GM06990 (cell line): ENCODE data around the gene IGSF10.

Source experiments
- DNase-seq: peaks from one replicate; pipeline ENCODE4 v3.0.0-alpha.2; 2011; ENCODE audit not compliant: insufficient read length; ENCODE audit errors: extremely low read depth
- H3K27me3 ChIP-seq: replicated peaks from 2 replicates; pipeline ENCODE4 v1.6.0; 2011; ENCODE audit warnings: low read length; ENCODE audit not compliant: control insufficient read depth, insufficient read depth
- H3K36me3 ChIP-seq: 2 replicates; pipeline ENCODE4 v1.5.1; 2011; ENCODE audit warnings: low read length; ENCODE audit not compliant: control insufficient read depth, insufficient read depth
- H3K4me3 ChIP-seq: replicated peaks from 2 replicates; pipeline ENCODE4 v1.5.1; 2011; ENCODE audit warnings: low read depth, mild to moderate bottlenecking, control low read depth, low read length
- TF ChIP-seq, protein P1 (sequence below): IDR thresholded peaks from 2 replicates; pipeline ENCODE4 v1.5.1; 2011; ENCODE audit warnings: low read length, control low read depth, mild to moderate bottlenecking, inconsistent platforms; ENCODE audit not compliant: insufficient read depth, poor library complexity, severe bottlenecking

Gene IGSF10

DNA sequence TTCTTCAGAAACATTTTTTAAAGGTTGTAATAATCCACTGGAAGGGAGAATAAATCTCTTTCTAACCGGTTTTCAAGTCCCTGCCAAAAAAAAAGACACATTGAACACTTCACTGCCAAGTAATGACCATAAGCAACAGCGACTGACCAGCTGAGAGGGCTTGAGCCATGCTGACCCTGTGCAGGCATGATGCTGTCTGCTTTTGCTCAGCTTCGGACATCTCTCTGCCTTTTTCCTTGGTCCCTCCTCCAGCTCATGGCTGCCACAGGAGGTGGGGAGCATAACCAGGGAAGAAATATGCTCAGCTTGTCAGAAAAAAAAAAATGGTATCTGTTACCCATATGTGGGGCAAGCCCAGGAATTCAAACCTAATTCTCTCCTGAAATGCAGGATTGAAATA, 1.5 kb downstream of the IGSF10 start:
- no peak overlapping the region for H3K4me3 ChIP-seq
- TF ChIP-seq, protein P1, sequence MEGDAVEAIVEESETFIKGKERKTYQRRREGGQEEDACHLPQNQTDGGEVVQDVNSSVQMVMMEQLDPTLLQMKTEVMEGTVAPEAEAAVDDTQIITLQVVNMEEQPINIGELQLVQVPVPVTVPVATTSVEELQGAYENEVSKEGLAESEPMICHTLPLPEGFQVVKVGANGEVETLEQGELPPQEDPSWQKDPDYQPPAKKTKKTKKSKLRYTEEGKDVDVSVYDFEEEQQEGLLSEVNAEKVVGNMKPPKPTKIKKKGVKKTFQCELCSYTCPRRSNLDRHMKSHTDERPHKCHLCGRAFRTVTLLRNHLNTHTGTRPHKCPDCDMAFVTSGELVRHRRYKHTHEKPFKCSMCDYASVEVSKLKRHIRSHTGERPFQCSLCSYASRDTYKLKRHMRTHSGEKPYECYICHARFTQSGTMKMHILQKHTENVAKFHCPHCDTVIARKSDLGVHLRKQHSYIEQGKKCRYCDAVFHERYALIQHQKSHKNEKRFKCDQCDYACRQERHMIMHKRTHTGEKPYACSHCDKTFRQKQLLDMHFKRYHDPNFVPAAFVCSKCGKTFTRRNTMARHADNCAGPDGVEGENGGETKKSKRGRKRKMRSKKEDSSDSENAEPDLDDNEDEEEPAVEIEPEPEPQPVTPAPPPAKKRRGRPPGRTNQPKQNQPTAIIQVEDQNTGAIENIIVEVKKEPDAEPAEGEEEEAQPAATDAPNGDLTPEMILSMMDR: no peak
- no peaks in the 10 kb centered on the region; the same call in none of the 2 replicates for H3K27me3 ChIP-seq
- DNase-seq: no peak
- no peaks in the 10 kb centered on the region for H3K36me3 ChIP-seq

DNA sequence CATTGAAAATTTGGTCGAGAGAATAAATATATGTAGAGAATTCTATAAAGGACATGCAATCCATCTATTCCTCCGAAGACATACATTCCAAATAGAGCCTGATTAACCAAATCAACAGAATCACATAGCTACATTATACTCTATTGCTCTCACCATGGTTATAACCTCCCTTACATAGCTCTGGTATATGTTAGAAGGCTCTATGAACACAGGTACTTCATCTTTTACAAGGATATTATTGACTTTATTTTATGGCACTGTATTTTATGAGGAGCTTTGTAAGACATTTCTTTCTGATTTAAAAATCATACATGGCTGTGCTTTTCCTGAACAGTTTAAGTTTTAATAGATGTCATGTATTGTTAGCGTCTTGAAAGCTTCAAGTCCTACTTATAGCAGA, 4.8 kb downstream of the IGSF10 start:
- no peak for DNase-seq
- TF ChIP-seq, protein P1: no peak
- Histone ChIP-seq H3K36me3 (no peaks in the 10 kb centered on the region), H3K27me3 (no peaks in the 10 kb centered on the region; the same call in none of the 2 replicates), H3K4me3 (no peak overlapping the region)

DNA sequence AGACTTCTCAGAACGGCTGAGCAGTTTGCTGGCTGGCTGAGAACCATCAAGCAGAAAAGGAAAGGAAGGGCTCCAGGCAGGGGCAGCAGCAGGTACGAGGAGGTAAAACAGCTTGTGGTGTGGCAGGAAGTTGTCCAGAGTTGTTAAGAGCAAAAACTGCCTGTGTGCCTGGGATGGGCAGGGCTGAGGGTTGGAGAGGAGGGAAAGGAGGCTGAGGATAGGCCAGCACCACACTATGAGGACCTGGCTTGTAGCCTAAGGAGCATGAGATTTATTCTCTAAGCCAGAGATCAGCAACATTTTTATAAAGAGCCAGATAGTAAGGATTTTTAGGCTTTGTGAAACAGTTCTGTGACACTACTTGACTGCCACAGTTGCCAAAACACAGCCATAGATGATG, 8.0 kb downstream of the IGSF10 start:
- TF ChIP-seq, protein P1: no peak
- Histone ChIP-seq H3K27me3 (no peaks in the 10 kb centered on the region), H3K4me3 (no peak overlapping the region), H3K36me3 (no peaks in the 10 kb centered on the region)
- DNase-seq: no peak

DNA sequence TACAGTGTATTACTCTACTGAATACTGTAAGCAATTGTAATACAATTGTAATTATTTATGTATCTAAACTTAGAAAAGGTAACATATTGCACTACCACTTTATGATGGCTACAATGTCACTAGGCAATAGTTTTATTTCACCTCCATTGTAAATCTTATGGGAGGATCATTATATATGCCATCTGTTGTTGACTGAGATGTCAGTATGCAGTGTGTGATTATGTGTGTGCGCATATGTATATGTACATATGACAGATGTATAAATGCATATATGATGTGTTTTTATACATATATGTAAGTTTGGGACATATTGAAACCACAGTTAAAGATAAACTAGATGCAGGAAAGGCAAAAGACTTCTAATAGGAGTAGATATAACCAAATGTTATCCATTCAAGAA, 8.5 kb downstream of the IGSF10 start:
- H3K27me3 ChIP-seq: no peaks in the 10 kb centered on the region
- TF ChIP-seq, protein P1: no peak

DNA sequence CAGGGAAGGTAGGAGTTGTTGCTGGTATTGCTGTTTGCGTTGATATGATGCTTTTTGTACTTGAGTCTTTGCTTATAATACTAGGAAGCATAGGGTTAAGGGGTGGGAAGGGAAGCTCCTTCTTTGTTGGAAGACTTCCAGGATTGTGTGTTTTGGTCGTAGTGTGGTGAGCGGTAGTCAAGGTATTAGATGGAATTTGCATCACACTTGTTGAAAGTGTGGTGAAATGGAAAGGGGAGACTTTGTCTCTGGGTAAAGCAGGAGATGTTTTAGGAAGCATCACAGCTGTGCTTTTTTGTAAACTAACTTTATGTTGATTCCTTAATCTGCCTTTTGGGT, 14.9 kb downstream of the IGSF10 start:
- Histone ChIP-seq H3K27me3 (no peaks in the 10 kb centered on the region), H3K4me3 (no peak overlapping the region), H3K36me3 (no peaks in the 10 kb centered on the region)
- DNase-seq: no peak
- TF ChIP-seq, protein P1: no peak

More for the DNA sequence above, 8.5 kb downstream of the IGSF10 start:
- no peaks in the 10 kb centered on the region for H3K36me3 ChIP-seq
- DNase-seq: no peak
- no peak overlapping the region for H3K4me3 ChIP-seq

DNA sequence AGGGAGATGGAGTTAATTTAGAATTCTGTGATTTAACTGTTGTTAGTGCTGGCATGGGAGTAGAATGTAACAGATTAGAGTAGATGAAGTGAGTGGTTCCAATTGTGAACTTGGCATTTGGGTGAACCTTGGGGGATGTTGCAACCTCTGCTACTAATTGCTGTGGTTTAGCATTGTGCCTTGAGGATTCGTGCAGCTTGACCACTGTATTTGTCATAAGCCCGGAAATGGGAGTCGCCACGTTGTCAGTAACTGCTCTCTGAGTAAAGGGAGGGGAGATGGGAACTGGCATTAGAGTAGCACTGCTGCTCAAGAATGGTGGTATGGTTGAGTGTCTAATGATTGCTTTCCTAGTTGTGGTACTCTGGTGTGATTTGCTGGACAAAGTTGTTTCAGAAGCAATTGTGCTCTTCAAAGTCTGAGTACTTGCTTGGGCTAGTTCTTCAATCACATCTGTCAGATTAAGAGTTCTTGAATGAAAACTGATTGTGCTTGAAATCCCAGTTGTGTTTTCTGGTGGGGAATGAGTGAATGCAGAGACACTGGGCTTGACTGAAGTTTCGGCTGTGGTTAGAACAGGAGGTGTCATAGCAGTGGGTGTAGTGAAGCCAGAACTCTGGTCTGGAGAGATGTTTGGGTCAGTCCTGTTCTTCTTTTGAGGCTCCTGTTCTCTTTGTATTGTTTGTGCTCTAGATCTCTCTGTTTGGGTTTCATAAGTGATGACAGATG, 15.4 kb downstream of the IGSF10 start:
- H3K27me3 ChIP-seq: no peaks in the 10 kb centered on the region
- H3K4me3 ChIP-seq: no peak overlapping the region
- TF ChIP-seq, protein P1: no peak
- no peaks in the 10 kb centered on the region for H3K36me3 ChIP-seq
- no peak for DNase-seq
